Raji (cell line): ENCODE measurements around the gene IRF3.

Source experiments
- POLR2A ChIP-seq: IDR thresholded peaks from 2 replicates; pipeline ENCODE4 v1.6.1; 2011; ENCODE audit warnings: low read depth, low read length, control low read depth; ENCODE audit not compliant: insufficient read depth

Gene IRF3

DNA sequence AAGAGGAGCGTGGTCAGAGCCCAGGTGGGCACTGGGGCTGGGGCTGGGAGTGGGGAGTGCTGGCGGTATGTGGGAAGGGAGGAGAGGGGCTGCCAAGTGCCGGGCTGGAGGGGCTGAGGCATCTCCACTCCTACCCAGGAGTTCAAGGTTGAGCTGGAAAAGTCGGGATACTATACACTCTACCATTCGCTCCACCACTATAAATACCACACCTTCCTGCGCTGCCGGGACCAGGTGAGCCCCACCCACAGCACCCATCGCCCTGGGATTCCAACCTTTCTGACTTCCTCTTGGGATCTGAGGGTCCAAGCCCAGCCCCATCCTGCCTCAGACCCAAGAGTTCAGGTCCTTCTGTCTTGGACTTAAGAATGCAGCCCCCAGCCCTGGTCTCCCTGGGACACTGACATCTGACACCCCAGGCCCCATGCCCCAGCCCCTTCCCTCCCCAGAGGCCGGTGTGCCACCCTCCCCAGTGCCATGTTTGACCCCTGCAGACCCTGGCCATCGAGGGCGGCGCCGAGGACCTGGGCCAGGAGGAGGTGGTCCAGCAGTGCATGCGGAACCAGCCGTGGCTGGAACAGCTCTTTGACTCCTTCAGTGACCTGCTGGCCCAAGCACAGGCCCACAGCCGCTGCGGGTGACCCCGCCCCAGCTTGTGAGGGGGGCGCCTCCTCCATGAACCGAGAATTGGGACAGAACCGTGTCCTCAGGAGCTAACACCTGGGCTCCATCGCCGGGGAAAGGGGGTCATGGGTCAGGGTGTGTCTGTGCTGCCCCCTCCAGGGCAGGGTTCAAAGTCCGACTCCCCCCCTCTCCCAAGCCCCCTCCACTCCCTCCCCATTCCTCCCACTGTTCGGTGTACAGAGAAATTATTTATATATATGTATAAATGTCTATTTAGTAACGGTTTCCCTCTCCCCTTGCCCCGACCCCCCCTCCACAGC lies 40.4 kb downstream of the IRF3 start:
- TF ChIP-seq POLR2A = no peak

- no peak for TF ChIP-seq POLR2A
Measured at GRCh38 chr19:49616945-49617344, 48.7 kb downstream of the IRF3 start.

GRCh38 chr19:49616532-49616931 lies 49.1 kb downstream of the IRF3 start:
- no peak for TF ChIP-seq POLR2A

- no peak for TF ChIP-seq POLR2A
Measured at GRCh38 chr19:49615861-49616260, 49.8 kb downstream of the IRF3 start.

- no peak for TF ChIP-seq POLR2A
Measured at GRCh38 chr19:49614096-49614833, 51.4 kb downstream of the IRF3 start.

GRCh38 chr19:49613374-49613773 lies 52.3 kb downstream of the IRF3 start:
- TF ChIP-seq POLR2A = no peak
